ENCODE measurements around the gene TPBGL.

- TF ChIP-seq POLR2A (IDR thresholded peaks at IDR 0.05) = no peak
- TF ChIP-seq CTCF (IDR thresholded peaks at IDR 0.05) = no peak
Observed at GRCh38 chr11:75279273-75279672, 38.7 kb downstream of the TPBGL start.

All from testis (tissue), 2 donors.